GM13976 (cell line): ENCODE results near the gene SIN3B.

Experiments used
- DNase-seq: peaks from one replicate; pipeline ENCODE4 v3.0.0; 2012; ENCODE audit warnings: low spot score
- in situ Hi-C: fragments of 300-500 bp; cut with MboI; formaldehyde crosslinking; loops from one replicate; pipeline ENCODE4 v1.12.0; 2022; ENCODE audit warnings: low sequenced_read_pairs, mixed read lengths, inconsistent platforms; ENCODE audit not compliant: unreplicated experiment
- TF ChIP-seq, protein P1 (sequence below): IDR thresholded peaks from 2 replicates; pipeline ENCODE4 v1.5.1; 2012; ENCODE audit warnings: borderline replicate concordance, mild to moderate bottlenecking; ENCODE audit not compliant: insufficient read depth; ENCODE audit errors: extremely low read depth, missing control alignments, control extremely low read depth

SIN3B gene

GRCh38 chr19:16888629-16889365 is 59.6 kb downstream of the SIN3B start, which contains the start of gene F2RL3:
TSS of gene F2RL3 (plus strand) at chr19:16888999. CDS start at chr19:16889190, 191 bp downstream.
- peak; percentile 82 for DNase-seq
- in situ Hi-C loops: no loop called here
- TF ChIP-seq, protein P1, sequence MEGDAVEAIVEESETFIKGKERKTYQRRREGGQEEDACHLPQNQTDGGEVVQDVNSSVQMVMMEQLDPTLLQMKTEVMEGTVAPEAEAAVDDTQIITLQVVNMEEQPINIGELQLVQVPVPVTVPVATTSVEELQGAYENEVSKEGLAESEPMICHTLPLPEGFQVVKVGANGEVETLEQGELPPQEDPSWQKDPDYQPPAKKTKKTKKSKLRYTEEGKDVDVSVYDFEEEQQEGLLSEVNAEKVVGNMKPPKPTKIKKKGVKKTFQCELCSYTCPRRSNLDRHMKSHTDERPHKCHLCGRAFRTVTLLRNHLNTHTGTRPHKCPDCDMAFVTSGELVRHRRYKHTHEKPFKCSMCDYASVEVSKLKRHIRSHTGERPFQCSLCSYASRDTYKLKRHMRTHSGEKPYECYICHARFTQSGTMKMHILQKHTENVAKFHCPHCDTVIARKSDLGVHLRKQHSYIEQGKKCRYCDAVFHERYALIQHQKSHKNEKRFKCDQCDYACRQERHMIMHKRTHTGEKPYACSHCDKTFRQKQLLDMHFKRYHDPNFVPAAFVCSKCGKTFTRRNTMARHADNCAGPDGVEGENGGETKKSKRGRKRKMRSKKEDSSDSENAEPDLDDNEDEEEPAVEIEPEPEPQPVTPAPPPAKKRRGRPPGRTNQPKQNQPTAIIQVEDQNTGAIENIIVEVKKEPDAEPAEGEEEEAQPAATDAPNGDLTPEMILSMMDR: no peak

- DNase-seq: no peak
- TF ChIP-seq, protein P1: no peak
- in situ Hi-C loops: no loop called here
Measured at GRCh38 chr19:16889366-16889882, 60.2 kb downstream of the SIN3B start.

DNA sequence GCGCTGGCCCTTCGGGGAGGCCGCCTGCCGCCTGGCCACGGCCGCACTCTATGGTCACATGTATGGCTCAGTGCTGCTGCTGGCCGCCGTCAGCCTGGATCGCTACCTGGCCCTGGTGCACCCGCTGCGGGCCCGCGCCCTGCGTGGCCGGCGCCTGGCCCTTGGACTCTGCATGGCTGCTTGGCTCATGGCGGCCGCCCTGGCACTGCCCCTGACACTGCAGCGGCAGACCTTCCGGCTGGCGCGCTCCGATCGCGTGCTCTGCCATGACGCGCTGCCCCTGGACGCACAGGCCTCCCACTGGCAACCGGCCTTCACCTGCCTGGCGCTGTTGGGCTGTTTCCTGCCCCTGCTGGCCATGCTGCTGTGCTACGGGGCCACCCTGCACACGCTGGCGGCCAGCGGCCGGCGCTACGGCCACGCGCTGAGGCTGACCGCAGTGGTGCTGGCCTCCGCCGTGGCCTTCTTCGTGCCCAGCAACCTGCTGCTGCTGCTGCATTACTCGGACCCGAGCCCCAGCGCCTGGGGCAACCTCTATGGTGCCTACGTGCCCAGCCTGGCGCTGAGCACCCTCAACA is 60.8 kb downstream of the SIN3B start:
- in situ Hi-C loops: no loop called here
- TF ChIP-seq, protein P1: no peak
- DNase-seq: no peak

DNA sequence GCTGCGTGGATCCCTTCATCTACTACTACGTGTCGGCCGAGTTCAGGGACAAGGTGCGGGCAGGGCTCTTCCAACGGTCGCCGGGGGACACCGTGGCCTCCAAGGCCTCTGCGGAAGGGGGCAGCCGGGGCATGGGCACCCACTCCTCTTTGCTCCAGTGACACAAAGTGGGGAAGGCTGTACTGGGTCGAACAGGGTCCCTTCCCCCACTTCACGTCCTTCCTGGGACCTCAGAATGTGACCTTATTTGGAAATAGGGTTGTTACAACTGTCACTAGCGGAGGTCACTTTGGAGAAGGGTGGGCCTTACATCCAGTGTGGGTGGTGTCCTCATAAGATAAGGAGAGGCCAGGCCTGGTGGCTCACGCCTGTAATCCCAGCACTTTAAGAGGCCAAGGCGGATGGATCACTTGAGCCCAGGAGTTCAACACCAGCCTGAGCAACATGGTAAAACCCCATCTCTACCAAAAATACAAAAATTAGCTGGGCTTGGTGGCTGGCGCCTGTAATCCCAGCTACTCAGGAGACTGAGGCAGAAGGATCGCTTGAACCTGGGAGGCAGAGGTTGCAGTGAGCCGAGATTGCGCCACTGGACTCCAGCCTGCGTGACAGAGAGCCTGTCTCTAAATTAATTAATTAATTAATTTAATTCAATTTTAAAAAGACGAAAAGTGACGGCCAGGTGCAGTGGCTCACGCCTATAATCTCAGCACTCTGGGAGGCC is 61.4 kb downstream of the SIN3B start:
- TF ChIP-seq, protein P1: no peak
- DNase-seq: no peak
- in situ Hi-C loops: no loop called here

DNA sequence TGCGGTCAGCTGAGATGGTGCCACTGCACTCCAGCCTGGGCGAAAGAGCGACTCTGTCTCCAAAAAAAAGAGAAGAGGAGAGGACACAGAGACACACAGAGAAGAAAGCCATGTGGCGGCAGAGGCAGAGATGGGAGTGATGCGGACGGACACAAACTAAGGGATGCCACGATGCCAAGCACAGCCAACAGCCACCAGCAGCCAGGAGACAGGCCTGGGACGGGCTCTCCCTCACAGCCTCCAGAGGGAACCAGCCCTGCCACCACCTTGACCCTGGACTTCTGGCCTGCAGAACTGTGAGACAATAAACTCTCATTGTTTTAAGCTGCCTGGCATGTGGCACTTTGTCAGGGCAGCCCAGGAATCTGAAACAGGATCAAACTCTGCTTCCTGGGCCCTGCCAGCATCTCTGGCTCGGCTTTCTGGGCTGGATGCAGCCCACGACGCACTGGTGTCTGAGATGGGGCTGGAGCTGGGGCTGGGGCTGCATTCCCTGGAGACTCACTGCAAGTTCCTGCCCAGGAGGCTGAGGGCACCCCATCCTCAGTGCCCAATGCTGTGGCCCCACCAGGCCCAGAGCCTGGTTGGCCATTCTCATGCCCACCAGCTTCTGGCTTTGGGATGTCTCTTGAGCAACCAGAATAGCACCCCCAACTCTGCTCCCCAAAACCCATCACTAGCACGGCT is 62.6 kb downstream of the SIN3B start:
- TF ChIP-seq, protein P1: no peak
- no peak for DNase-seq
- in situ Hi-C loops: no loop called here

DNA sequence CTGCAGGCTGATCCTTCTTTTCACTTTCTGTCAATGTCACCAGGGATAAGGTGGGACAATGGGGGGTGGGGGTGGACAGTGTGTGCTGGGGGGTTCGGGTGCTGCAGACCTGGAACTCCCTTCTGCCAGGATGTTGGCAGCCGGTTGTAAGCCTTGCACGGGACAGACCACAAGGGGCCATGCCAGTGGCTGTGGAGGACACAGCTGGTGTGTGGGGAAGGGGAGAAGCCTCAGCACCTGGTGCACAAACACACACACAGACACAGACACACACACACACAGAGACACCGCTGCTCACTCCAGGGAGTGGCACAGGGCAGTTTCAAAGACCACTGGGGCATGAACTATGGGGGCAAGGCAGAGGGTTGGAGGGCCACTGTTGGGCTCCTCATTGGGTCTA is 63.2 kb downstream of the SIN3B start:
- no peak for DNase-seq
- in situ Hi-C loops: no loop called here
- TF ChIP-seq, protein P1: no peak
